ENCODE results near the gene APELA. TPM values are rescaled to one million over a fixed set of nuclear protein-coding genes. Genes with fewer than 3 reads are reported as not detected.

APELA gene
- total and polyA plus RNA-seq, 4 donors: 0.35 TPM; not detected in 3

DNA sequence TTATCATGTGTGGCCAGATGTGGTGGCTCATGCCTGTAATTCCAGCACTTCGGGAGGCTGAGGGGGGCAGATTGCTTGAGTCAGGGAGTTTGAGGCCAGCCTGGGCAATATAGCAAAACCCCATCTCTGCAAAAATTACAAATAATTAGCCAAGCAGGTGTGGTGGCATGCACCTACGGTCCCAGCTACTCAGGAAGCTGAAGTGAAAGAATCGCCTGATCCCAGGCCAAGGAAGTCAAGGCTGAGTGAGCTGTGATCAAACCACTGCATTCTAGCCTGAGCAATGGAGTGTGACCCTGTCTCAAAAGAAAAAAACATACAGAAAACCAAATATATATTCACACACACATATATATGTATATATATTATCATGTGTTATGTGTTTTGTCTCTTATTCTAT, 15.0 kb downstream of the APELA start:
- Histone ChIP-seq H3K27me3 (ENCODE audit: control insufficient read depth in 3 of 3, insufficient read depth in 3 of 3, low read length in 2 of 3) (no peaks in the 10 kb centered on the region), H3K4me3 (no peak overlapping the region), H3K9ac (ENCODE audit: insufficient read depth in 1 of 2, low read length in 2 of 2) (no peak overlapping the region), H3K9me3 (ENCODE audit: control insufficient read depth in 4 of 4, insufficient read depth in 3 of 4, low read length in 3 of 4) (peaks cover 0 to 2% (median 0%) of the 10 kb centered on the region in 4 donors), H3K36me3 (ENCODE audit: control insufficient read depth in 4 of 4, insufficient read depth in 4 of 4, low read length in 4 of 4) (no peaks in the 10 kb centered on the region), H3K4me1 (ENCODE audit: control insufficient read depth in 5 of 5, insufficient read depth in 5 of 5, low read length in 5 of 5) (peaks cover 0 to 5% (median 0%) of the 10 kb centered on the region in 5 donors), H3K27ac (ENCODE audit: low read depth in 1 of 2, low read length in 1 of 2) (no peak overlapping the region)
- WGBS, 2 donors: 66 to 86% methylated on average over 3 of the region's 3 CpGs
- DNase-seq: no peak
- ATAC-seq (ENCODE audit: insufficient read depth, low FRiP score): no peak
- TF ChIP-seq, protein P1, sequence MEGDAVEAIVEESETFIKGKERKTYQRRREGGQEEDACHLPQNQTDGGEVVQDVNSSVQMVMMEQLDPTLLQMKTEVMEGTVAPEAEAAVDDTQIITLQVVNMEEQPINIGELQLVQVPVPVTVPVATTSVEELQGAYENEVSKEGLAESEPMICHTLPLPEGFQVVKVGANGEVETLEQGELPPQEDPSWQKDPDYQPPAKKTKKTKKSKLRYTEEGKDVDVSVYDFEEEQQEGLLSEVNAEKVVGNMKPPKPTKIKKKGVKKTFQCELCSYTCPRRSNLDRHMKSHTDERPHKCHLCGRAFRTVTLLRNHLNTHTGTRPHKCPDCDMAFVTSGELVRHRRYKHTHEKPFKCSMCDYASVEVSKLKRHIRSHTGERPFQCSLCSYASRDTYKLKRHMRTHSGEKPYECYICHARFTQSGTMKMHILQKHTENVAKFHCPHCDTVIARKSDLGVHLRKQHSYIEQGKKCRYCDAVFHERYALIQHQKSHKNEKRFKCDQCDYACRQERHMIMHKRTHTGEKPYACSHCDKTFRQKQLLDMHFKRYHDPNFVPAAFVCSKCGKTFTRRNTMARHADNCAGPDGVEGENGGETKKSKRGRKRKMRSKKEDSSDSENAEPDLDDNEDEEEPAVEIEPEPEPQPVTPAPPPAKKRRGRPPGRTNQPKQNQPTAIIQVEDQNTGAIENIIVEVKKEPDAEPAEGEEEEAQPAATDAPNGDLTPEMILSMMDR (IDR thresholded peaks at IDR 0.05; ENCODE audit: control extremely low read depth, extremely low read depth): no peak

DNA sequence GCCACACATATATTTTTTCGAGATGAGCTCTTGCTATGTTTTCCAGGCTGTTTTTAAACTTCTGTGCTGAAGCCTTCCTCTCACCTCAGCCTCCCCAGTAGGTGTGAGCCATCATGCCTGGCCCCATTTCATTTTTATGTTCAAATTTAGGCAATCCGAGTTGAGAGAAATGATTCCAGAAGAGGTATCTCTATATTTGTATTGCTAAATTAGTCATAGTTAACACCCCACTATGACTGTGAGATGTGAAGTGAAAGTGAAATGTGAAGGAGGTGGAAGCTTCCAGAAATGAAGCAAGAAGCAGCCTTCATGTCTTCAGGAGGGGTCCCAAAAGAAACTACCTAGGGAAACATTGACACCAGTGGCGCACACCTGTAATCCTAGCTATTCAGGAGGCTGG, 17.7 kb downstream of the APELA start:
- H3K27me3 ChIP-seq (ENCODE audit: control insufficient read depth in 3 of 3, insufficient read depth in 3 of 3, low read length in 2 of 3): no peaks in the 10 kb centered on the region
- H3K36me3 ChIP-seq (ENCODE audit: control insufficient read depth in 4 of 4, insufficient read depth in 4 of 4, low read length in 4 of 4): no peaks in the 10 kb centered on the region
- H3K9me3 ChIP-seq (ENCODE audit: control insufficient read depth in 4 of 4, insufficient read depth in 3 of 4, low read length in 3 of 4): peaks cover 0 to 2% (median 0%) of the 10 kb centered on the region in 4 donors
- H3K4me1 ChIP-seq (ENCODE audit: control insufficient read depth in 5 of 5, insufficient read depth in 5 of 5, low read length in 5 of 5): peaks cover 0 to 1% (median 0%) of the 10 kb centered on the region in 5 donors
- ATAC-seq (ENCODE audit: insufficient read depth, low FRiP score) (no peak), DNase-seq (no peak)
- H3K4me3 ChIP-seq: no peak overlapping the region
- no peak overlapping the region for H3K9ac ChIP-seq (ENCODE audit: insufficient read depth in 1 of 2, low read length in 2 of 2)
- 77 to 89% methylated on average over 3 of the region's 3 CpGs for WGBS, 2 donors
- TF ChIP-seq, protein P1 (IDR thresholded peaks at IDR 0.05; ENCODE audit: control extremely low read depth, extremely low read depth): no peak
- no peak overlapping the region for H3K27ac ChIP-seq (ENCODE audit: low read depth in 1 of 2, low read length in 1 of 2)

DNA sequence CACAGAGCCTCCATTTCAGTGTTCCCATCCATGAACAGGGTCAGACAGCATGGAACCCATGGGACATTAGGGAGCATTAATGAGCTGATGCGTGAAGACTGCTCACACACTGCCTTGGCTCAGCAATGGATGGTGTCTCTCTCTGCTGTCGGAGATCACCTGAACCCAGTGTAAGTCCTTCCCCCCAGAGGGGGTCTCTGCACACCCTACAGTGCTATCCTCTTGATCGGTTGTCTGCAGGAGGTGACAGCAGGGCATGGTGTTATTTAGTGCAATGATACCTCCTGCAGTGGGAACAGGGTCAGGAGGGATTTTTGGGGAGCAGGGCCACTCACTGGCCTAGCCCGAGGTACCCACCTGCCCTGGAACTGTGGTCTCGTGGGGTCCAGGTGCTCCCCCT, 25.6 kb downstream of the APELA start:
- H3K27ac ChIP-seq (ENCODE audit: low read depth in 1 of 2, low read length in 1 of 2): no peak overlapping the region
- ATAC-seq (ENCODE audit: insufficient read depth, low FRiP score) (no peak), DNase-seq (no peak)
- H3K4me3 ChIP-seq: no peak overlapping the region
- no peaks in the 10 kb centered on the region for H3K27me3 ChIP-seq (ENCODE audit: control insufficient read depth in 3 of 3, insufficient read depth in 3 of 3, low read length in 2 of 3)
- TF ChIP-seq, protein P1 (IDR thresholded peaks at IDR 0.05; ENCODE audit: control extremely low read depth, extremely low read depth): no peak
- no peaks in the 10 kb centered on the region for H3K36me3 ChIP-seq (ENCODE audit: control insufficient read depth in 4 of 4, insufficient read depth in 4 of 4, low read length in 4 of 4)
- H3K9ac ChIP-seq (ENCODE audit: insufficient read depth in 1 of 2, low read length in 2 of 2): no peak overlapping the region
- 81 to 87% methylated on average over 5 of the region's 5 CpGs for WGBS, 2 donors
- no peaks in the 10 kb centered on the region for H3K4me1 ChIP-seq (ENCODE audit: control insufficient read depth in 5 of 5, insufficient read depth in 5 of 5, low read length in 5 of 5)
- H3K9me3 ChIP-seq (ENCODE audit: control insufficient read depth in 4 of 4, insufficient read depth in 3 of 4, low read length in 3 of 4): no peaks in the 10 kb centered on the region

DNA sequence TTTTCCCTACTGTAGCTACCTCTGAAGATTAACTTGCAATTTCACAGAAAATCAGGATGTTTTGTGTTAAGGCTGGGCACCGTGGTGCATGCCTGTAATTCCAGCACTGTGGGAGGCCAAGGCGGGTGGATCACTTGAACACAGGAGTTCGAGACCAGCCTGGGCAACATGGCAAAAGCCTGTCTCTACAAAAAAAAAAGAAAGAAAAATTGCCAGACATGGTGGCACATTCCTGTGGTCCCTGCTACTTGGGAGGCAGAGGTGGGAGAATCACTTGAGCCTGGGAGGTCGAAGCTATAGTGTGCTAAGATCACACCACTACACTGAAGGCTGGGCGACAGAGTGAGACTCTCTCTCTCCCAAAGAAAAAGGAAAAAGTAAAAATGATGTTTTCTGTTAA, 27.4 kb downstream of the APELA start:
- TF ChIP-seq, protein P1 (IDR thresholded peaks at IDR 0.05; ENCODE audit: control extremely low read depth, extremely low read depth): no peak
- H3K4me3 ChIP-seq: no peak overlapping the region
- H3K27ac ChIP-seq (ENCODE audit: low read depth in 1 of 2, low read length in 1 of 2): no peak overlapping the region
- H3K9ac ChIP-seq (ENCODE audit: insufficient read depth in 1 of 2, low read length in 2 of 2): no peak overlapping the region
- H3K9me3 ChIP-seq (ENCODE audit: control insufficient read depth in 4 of 4, insufficient read depth in 3 of 4, low read length in 3 of 4): no peaks in the 10 kb centered on the region
- H3K36me3 ChIP-seq (ENCODE audit: control insufficient read depth in 4 of 4, insufficient read depth in 4 of 4, low read length in 4 of 4): no peaks in the 10 kb centered on the region
- DNase-seq (no peak), ATAC-seq (ENCODE audit: insufficient read depth, low FRiP score) (no peak)
- no peaks in the 10 kb centered on the region for H3K27me3 ChIP-seq (ENCODE audit: control insufficient read depth in 3 of 3, insufficient read depth in 3 of 3, low read length in 2 of 3)
- no peaks in the 10 kb centered on the region for H3K4me1 ChIP-seq (ENCODE audit: control insufficient read depth in 5 of 5, insufficient read depth in 5 of 5, low read length in 5 of 5)
- WGBS, 2 donors: 73 to 78% methylated on average over 5 of the region's 5 CpGs
